ENCODE measurements around the gene TANGO2.

DNA sequence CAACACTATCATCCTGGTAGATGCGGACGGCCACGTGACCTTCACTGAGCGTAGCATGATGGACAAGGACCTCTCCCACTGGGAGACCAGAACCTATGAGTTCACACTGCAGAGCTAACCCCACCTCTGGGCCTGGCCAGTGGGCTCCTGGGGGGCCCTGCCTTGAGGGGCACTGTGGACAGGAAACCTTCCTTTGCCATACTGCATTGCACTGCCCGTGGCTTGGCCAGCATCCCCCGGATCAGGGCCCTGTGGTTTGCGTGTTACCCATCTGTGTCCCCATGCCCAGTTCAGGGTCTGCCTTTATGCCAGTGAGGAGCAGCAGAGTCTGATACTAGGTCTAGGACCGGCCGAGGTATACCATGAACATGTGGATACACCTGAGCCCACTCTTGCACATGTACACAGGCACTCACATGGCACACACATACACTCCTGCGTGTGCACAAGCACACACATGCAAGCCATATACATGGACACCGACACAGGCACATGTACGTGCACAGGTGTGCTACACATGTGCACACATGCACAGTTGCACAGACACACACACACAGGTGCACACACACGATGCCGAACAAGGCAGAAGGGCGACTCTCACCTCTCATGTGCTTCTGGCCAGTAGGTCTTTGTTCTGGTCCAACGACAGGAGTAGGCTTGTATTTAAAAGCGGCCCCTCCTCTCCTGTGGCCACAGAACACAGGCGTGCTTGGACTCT is 43.8 kb downstream of the TANGO2 start:
- TF ChIP-seq POLR2A (IDR thresholded peaks at IDR 0.05; ENCODE audit: low read depth, low read length) (no peak), TAF1 (IDR thresholded peaks at IDR 0.05; ENCODE audit: low read depth, low read length) (no peak), POLR2AphosphoS5 (IDR thresholded peaks at IDR 0.05; ENCODE audit: low read depth, low read length) (no peak)
